Right lobe of liver (tissue), 4 donors: Measurements from ENCODE around the gene MDM2.

Experiments used
- CTCF ChIP-seq, 4 donors: fragments of 200-600 bp in 3 of 4; fragments of 450-650 bp in 1 of 4; IDR thresholded peaks; one replicate each; pipeline versions ENCODE4 v1.5.1 to v1.8.0; 2016 to 2022; ENCODE audit warnings: antibody characterized with exemption in 4 of 4, mild to moderate bottlenecking in 2 of 4
- POLR2A ChIP-seq: fragments of 450-650 bp; IDR thresholded peaks from one replicate; pipeline ENCODE4 v1.6.1; 2017; ENCODE audit warnings: antibody characterized with exemption, mild to moderate bottlenecking
- donor health status: DM: no; HTN: no; CAD: no.
- donor health status: DM: no; HTN: no; CAD: no.
- donor health status: DM: no; HTN: yes; CAD: no.

GRCh38 chr12:68871396-68871795, 63.4 kb downstream of the MDM2 start:
- TF ChIP-seq CTCF (IDR thresholded peaks at IDR 0.05) = no peak
- TF ChIP-seq POLR2A = no peak
